H1 (cell line): ENCODE results near the gene STX12. TPM values are rescaled to one million over a fixed set of nuclear protein-coding genes. Genes with fewer than 3 reads are reported as not detected.

Experiments
- CTCF ChIA-PET: fragments of 300-600 bp; sonication (Branson Sonifier 250); formaldehyde crosslinking; loops from one replicate; lab custom pipeline; 2021; ENCODE audit not compliant: partially characterized antibody; lab: Charles Lee
- POLR2A ChIA-PET: fragments of 300-600 bp; sonication (Branson Sonifier 250); formaldehyde crosslinking; loops from one replicate; lab custom pipeline; 2021; ENCODE audit warnings: inconsistent platforms; ENCODE audit not compliant: partially characterized antibody; lab: Charles Lee
- DNase-seq, 2 experiments: peaks; one replicate each; pipeline versions ENCODE4 v3.0.0 to v3.0.0-alpha.2; 2010 to 2022; ENCODE audit warnings: low spot score in 2 of 2, low read depth in 1 of 2, mixed read lengths in 1 of 2
- FAIRE-seq: peaks from 2 replicates; lab custom pipeline; 2011; peaks lifted over from hg19 to GRCh38; lab: Jason Lieb, UNC
- H2AFZ ChIP-seq: 2 replicates; pipeline ENCODE4 v1.8.1; 2012; ENCODE audit warnings: low read length, inconsistent platforms
- H2AK5ac ChIP-seq: 2 replicates; pipeline ENCODE4 v1.6.1; 2013; ENCODE audit warnings: low read depth, low read length
- H2BK120ac ChIP-seq: replicated peaks from 2 replicates; pipeline ENCODE3; 2013; ENCODE audit warnings: low read depth, low read length, inconsistent platforms
- H2BK12ac ChIP-seq: 2 replicates; pipeline ENCODE4 v1.6.1; 2013; ENCODE audit warnings: low read depth, low read length
- H2BK15ac ChIP-seq: 2 replicates; pipeline ENCODE4 v1.6.1; 2013; ENCODE audit warnings: low read length
- H2BK20ac ChIP-seq: 2 replicates; pipeline ENCODE4 v1.6.1; 2013; ENCODE audit warnings: low read length
- H2BK5ac ChIP-seq: 2 replicates; pipeline ENCODE4 v1.6.1; 2013; ENCODE audit warnings: low read depth, low read length
- H3K14ac ChIP-seq: 2 replicates; pipeline ENCODE4 v1.6.1; 2013; ENCODE audit warnings: inconsistent platforms; ENCODE audit not compliant: insufficient read length
- H3K18ac ChIP-seq: 2 replicates; pipeline ENCODE4 v1.6.1; 2013; ENCODE audit warnings: low read length; ENCODE audit errors: extremely low read depth
- H3K23ac ChIP-seq: 2 replicates; pipeline ENCODE4 v1.6.1; 2013; ENCODE audit warnings: inconsistent platforms; ENCODE audit not compliant: insufficient read length
- H3K23me2 ChIP-seq: 2 replicates; pipeline ENCODE4 v1.6.1; 2013; ENCODE audit warnings: low read depth, low read length
- H3K27ac ChIP-seq: 2 replicates; pipeline ENCODE4 v1.6.1; 2011; ENCODE audit warnings: low read depth, low read length, inconsistent platforms
- H3K27me3 ChIP-seq, 4 experiments: replicated peaks in 1 of 4; 1 replicate in 1 of 4; 2 replicates in 3 of 4; pipeline versions ENCODE4 v1.6.1 to v1.8.1; 2011 to 2013; ENCODE audit warnings: low read length in 3 of 4, mild to moderate bottlenecking in 3 of 4, inconsistent platforms in 2 of 4, mixed read lengths in 2 of 4, moderate library complexity in 1 of 4; ENCODE audit not compliant: control insufficient read depth in 3 of 4, insufficient read depth in 3 of 4; ENCODE audit errors: extremely low read depth in 1 of 4
- H3K36me3 ChIP-seq, 4 experiments: 2 replicates each; pipeline versions ENCODE4 v1.6.1 to v1.8.1; 2011 to 2013; ENCODE audit warnings: mild to moderate bottlenecking in 4 of 4, low read length in 3 of 4, moderate library complexity in 2 of 4, control low read depth in 1 of 4, inconsistent platforms in 1 of 4; ENCODE audit not compliant: insufficient read depth in 4 of 4, control insufficient read depth in 2 of 4
- H3K4ac ChIP-seq: replicated peaks from 2 replicates; pipeline ENCODE3; 2013; ENCODE audit warnings: low read length, low read depth, mixed read lengths, inconsistent platforms; ENCODE audit not compliant: insufficient read length
- H3K4me1 ChIP-seq, 4 experiments: replicated peaks in 1 of 4; 1 replicate in 1 of 4; 2 replicates in 3 of 4; pipeline versions ENCODE4 v1.6.1 to v1.8.1; 2011 to 2013; ENCODE audit warnings: low read length in 3 of 4, inconsistent platforms in 2 of 4, mixed read lengths in 1 of 4; ENCODE audit not compliant: insufficient read depth in 4 of 4, control insufficient read depth in 3 of 4
- H3K4me2 ChIP-seq, 2 experiments: 2 replicates each; pipeline versions ENCODE4 v1.6.1 to v1.8.1; 2011 to 2013; ENCODE audit warnings: low read depth in 2 of 2, low read length in 2 of 2, control low read depth in 1 of 2, inconsistent platforms in 1 of 2, mild to moderate bottlenecking in 1 of 2; ENCODE audit not compliant: insufficient read depth in 1 of 2
- H3K4me3 ChIP-seq, 4 experiments: fragments of 200-600, 300-600 bp in 1 of 4; sonication (generic), shearing (Covaris generic), sonication (Bioruptor Twin) in 1 of 4; 2 replicates each; pipeline versions ENCODE4 v1.5.1 to v1.8.1; 2011 to 2016; ENCODE audit warnings: low read length in 4 of 4, low read depth in 3 of 4, control low read depth in 2 of 4, inconsistent platforms in 2 of 4, mild to moderate bottlenecking in 2 of 4, mixed read lengths in 1 of 4, moderate library complexity in 1 of 4; ENCODE audit not compliant: insufficient read depth in 2 of 4; ENCODE audit errors: extremely low read depth in 1 of 4
- H3K56ac ChIP-seq: replicated peaks from 2 replicates; pipeline ENCODE3; 2013; ENCODE audit warnings: low read depth, mild to moderate bottlenecking, mixed read lengths, low read length, inconsistent platforms; ENCODE audit not compliant: insufficient read length
- H3K79me1 ChIP-seq: 2 replicates; pipeline ENCODE4 v1.6.1; 2013; ENCODE audit warnings: low read depth, low read length, control low read depth
- H3K79me2 ChIP-seq, 2 experiments: 2 replicates each; pipeline versions ENCODE4 v1.6.1 to v1.8.1; 2012 to 2013; ENCODE audit warnings: low read length in 2 of 2, mild to moderate bottlenecking in 2 of 2, inconsistent platforms in 1 of 2; ENCODE audit not compliant: insufficient read depth in 2 of 2, control insufficient read depth in 1 of 2
- H3K9ac ChIP-seq, 4 experiments: replicated peaks in 1 of 4; 1 replicate in 1 of 4; 2 replicates in 3 of 4; pipeline versions ENCODE4 v1.6.1 to v1.8.1; 2011 to 2013; ENCODE audit warnings: low read depth in 3 of 4, low read length in 3 of 4, control low read depth in 2 of 4, mild to moderate bottlenecking in 2 of 4, moderate library complexity in 2 of 4, inconsistent platforms in 1 of 4; ENCODE audit errors: extremely low read depth in 1 of 4
- H3K9me3 ChIP-seq, 2 experiments: 2 replicates each; pipeline versions ENCODE4 v1.6.1 to v1.8.1; 2012 to 2013; ENCODE audit warnings: mild to moderate bottlenecking in 2 of 2, moderate library complexity in 2 of 2, control low read depth in 1 of 2, inconsistent platforms in 1 of 2, low read depth in 1 of 2, low read length in 1 of 2, mixed read lengths in 1 of 2; ENCODE audit not compliant: insufficient read depth in 2 of 2
- H4K20me1 ChIP-seq, 2 experiments: replicated peaks in 1 of 2; 2 replicates each; pipeline versions ENCODE3 to v1.8.1; 2011 to 2013; ENCODE audit warnings: inconsistent platforms in 2 of 2, low read length in 2 of 2, mild to moderate bottlenecking in 1 of 2; ENCODE audit not compliant: insufficient read depth in 2 of 2, control insufficient read depth in 1 of 2
- H4K5ac ChIP-seq: 2 replicates; pipeline ENCODE4 v1.6.1; 2013; ENCODE audit warnings: low read length, low read depth, mixed read lengths, inconsistent platforms; ENCODE audit not compliant: insufficient read length
- H4K8ac ChIP-seq: 2 replicates; pipeline ENCODE4 v1.8.0; 2013; ENCODE audit warnings: mild to moderate bottlenecking, moderate library complexity, low read length, inconsistent platforms; ENCODE audit not compliant: insufficient read depth; ENCODE audit errors: extremely low read depth
- H4K91ac ChIP-seq: replicated peaks from 2 replicates; pipeline ENCODE3; 2013; ENCODE audit warnings: low read length, mixed read lengths, inconsistent platforms; ENCODE audit not compliant: insufficient read length
- BACH1 ChIP-seq: IDR thresholded peaks from 2 replicates; pipeline ENCODE4 v1.6.1; 2012; ENCODE audit warnings: low read length, improper control_type of control experiment
- HDAC6 ChIP-seq: IDR thresholded peaks from one replicate; pipeline ENCODE4 v1.7.1; 2012; ENCODE audit warnings: low read depth, mild to moderate bottlenecking, inconsistent platforms, low read length, moderate library complexity
- SAP30 ChIP-seq: fragments of 300-600 bp; sonication (generic); IDR thresholded peaks from 2 replicates; pipeline ENCODE4 v1.7.1; 2012; ENCODE audit warnings: low read length, moderate library complexity, mild to moderate bottlenecking, inconsistent platforms; ENCODE audit not compliant: insufficient read depth, insufficient replicate concordance
- SIX5 ChIP-seq: IDR thresholded peaks from 2 replicates; pipeline ENCODE4 v1.6.1; 2011; ENCODE audit warnings: mild to moderate bottlenecking, low read depth, low read length
- SRF ChIP-seq: IDR thresholded peaks from 2 replicates; pipeline ENCODE4 v1.6.1; 2011; ENCODE audit warnings: mild to moderate bottlenecking, low read depth, low read length, moderate library complexity
- SUZ12 ChIP-seq: fragments of 200-600 bp; sonication (generic); IDR thresholded peaks from 2 replicates; pipeline ENCODE4 v1.6.1; 2012; ENCODE audit warnings: mild to moderate bottlenecking, inconsistent platforms, low read length, moderate library complexity, mixed read lengths
- TAF1 ChIP-seq: IDR thresholded peaks from 2 replicates; pipeline ENCODE4 v1.6.1; 2011; ENCODE audit warnings: mild to moderate bottlenecking, low read depth, low read length
- TBP ChIP-seq: IDR thresholded peaks from 2 replicates; pipeline ENCODE4 v1.6.1; 2011; ENCODE audit warnings: low read depth, low read length, improper control_type of control experiment
- TEAD4 ChIP-seq: IDR thresholded peaks from 2 replicates; pipeline ENCODE4 v1.6.1; 2012; ENCODE audit warnings: low read depth, low read length, inconsistent platforms, mixed read lengths
- WGBS, 2 experiments: shearing (Covaris generic) in 1 of 2; methylation state at CpG; one replicate each; pipeline versions ENCODE4 v1.1.6 to v1.1.7; 2013 to 2015; ENCODE audit warnings: low lambda C conversion rate in 2 of 2, mixed read lengths in 2 of 2, inconsistent platforms in 1 of 2, low coverage in 1 of 2, missing lambda C conversion rate in 1 of 2; ENCODE audit not compliant: insufficient replicate concordance in 2 of 2, insufficient coverage in 1 of 2, insufficient read length in 1 of 2; ENCODE audit errors: extremely low coverage in 1 of 2, missing lambda C conversion rate in 1 of 2; 5-methylcytosine and 5-hydroxymethylcytosine counted together
- polyA plus RNA-seq, 7 experiments: library from polyadenylated mRNA; depleted of rRNA in 3 of 7; stranded (reverse) in 5 of 7; unstranded in 2 of 7; fragments of >200 nt in 5 of 7; fragments of 200-250 nt in 2 of 7; gene quantifications; 1 replicate in 5 of 7; 2 replicates in 1 of 7; 4 replicates in 1 of 7; pipeline versions ENCODE4 v1.2.1 to v1.2.3, GENCODE V29; 2011 to 2013; ENCODE audit warnings: missing spikeins in 2 of 7, mixed read lengths in 2 of 7
- total RNA-seq: library from RNA; stranded (reverse); fragmentation: NEBNext Ultra II Directional; extraction: Animal tissue kit (Norgen Biotek cat#: 25700); gene quantifications from 2 replicates; pipeline ENCODE4 v1.2.1, GENCODE V29; 2021
- TF ChIP-seq, protein P1 (sequence below): IDR thresholded peaks from 2 replicates; pipeline ENCODE4 v1.6.1; 2012; ENCODE audit warnings: inconsistent platforms
- TF ChIP-seq, protein P2 (sequence below): IDR thresholded peaks from 2 replicates; pipeline ENCODE4 v1.6.1; 2011; ENCODE audit warnings: low read length, improper control_type of control experiment

Gene STX12
- total and polyA plus RNA-seq, 2 of the 8 experiments (the other 6 are each of a cell fraction or from before 2014, with no cell fraction given) = 3.7 to 11.0 TPM

GRCh38 chr1:27752360-27752759, 20.7 kb upstream of the STX12 start:
- Histone ChIP-seq H4K8ac (no peak overlapping the region), H2AFZ (no peak overlapping the region), H3K36me3 (peaks cover 0 to 18% (median 6%) of the 10 kb centered on the region in 4 experiments; a peak in 5 of 8 replicates), H3K79me2 (no peaks in the 10 kb centered on the region), H3K4me2 (no peak overlapping the region), H2BK5ac (no peak overlapping the region), H3K79me1 (no peaks in the 10 kb centered on the region), H3K56ac (no peak overlapping the region), H3K23me2 (no peaks in the 10 kb centered on the region), H3K4ac (no peak overlapping the region), H4K91ac (no peak overlapping the region), H2BK12ac (no peak overlapping the region), H3K9me3 (no peaks in the 10 kb centered on the region), H2AK5ac (no peak overlapping the region), H3K14ac (no peak overlapping the region), H3K9ac (no peak overlapping the region), H3K27ac (no peak overlapping the region), H2BK120ac (no peak overlapping the region), H2BK15ac (no peak overlapping the region), H3K4me1 (no peaks in the 10 kb centered on the region), H3K4me3 (no peak overlapping the region), H4K20me1 (peaks cover 0 to 2% of the 10 kb centered on the region in 2 experiments), H3K23ac (no peak overlapping the region), H3K18ac (no peak overlapping the region), H2BK20ac (no peak overlapping the region), H3K27me3 (no peaks in the 10 kb centered on the region), H4K5ac (no peak overlapping the region)
- FAIRE-seq = no peak
- 91% methylated on average over 3 of the region's 3 CpGs; no CpG with 5 or more reads in 1 of the 2 experiments for WGBS, 2 experiments
- ChIA-PET CTCF (interaction anchor here (1.6 kb wide), 1 partner anchor 83 kb away, joined by 3 read pairs; no protein-coding TSS in a partner anchor), POLR2A (interaction anchor here (1.5 kb wide), 1 partner anchor 12 kb away, joined by 3 read pairs; no protein-coding TSS in a partner anchor)
- no peak for DNase-seq
- TF ChIP-seq TEAD4 (no peak), SIX5 (no peak), TBP (no peak), BACH1 (no peak), TAF1 (no peak), SAP30 (no peak), SRF (no peak), HDAC6 (no peak), SUZ12 (no peak)
- TF ChIP-seq, protein P1, sequence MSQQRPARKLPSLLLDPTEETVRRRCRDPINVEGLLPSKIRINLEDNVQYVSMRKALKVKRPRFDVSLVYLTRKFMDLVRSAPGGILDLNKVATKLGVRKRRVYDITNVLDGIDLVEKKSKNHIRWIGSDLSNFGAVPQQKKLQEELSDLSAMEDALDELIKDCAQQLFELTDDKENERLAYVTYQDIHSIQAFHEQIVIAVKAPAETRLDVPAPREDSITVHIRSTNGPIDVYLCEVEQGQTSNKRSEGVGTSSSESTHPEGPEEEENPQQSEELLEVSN = no peak
- TF ChIP-seq, protein P2, sequence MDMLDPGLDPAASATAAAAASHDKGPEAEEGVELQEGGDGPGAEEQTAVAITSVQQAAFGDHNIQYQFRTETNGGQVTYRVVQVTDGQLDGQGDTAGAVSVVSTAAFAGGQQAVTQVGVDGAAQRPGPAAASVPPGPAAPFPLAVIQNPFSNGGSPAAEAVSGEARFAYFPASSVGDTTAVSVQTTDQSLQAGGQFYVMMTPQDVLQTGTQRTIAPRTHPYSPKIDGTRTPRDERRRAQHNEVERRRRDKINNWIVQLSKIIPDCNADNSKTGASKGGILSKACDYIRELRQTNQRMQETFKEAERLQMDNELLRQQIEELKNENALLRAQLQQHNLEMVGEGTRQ = no peak
